Measurements from ENCODE around the gene GIMAP8.

GIMAP8 gene

DNA sequence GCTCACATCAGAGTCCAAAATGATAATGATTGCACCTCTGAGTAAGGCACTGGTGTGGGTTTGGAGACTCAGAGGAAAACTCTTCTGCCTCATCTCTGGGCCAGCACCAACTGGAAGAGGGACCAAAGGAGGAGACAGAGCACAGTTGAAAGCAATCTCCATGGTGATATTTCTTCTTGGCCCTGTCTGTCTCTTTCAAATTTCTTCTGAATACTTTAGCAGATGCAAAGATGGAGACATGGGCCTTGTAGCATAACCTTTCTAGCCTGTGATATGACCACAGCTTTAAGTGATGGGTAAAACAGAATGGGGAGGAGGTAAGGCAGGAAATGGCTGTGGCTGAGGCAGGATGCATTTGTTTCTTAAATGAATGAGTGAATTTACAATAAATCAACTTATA lies 52.1 kb downstream of the GIMAP8 start:
- Histone ChIP-seq H3K27me3 (ENCODE audit: insufficient read depth, low read length) (no peaks in the 10 kb centered on the region), H3K27ac (ENCODE audit: low read depth, low read length) (no peak overlapping the region), H3K4me3 (ENCODE audit: low read length) (no peak overlapping the region), H3K4me1 (ENCODE audit: insufficient read depth, low read length) (no peaks in the 10 kb centered on the region), H3K9me3 (ENCODE audit: insufficient read depth, low read depth, low read length) (no peaks in the 10 kb centered on the region), H3K36me3 (ENCODE audit: insufficient read depth, low read length) (no peaks in the 10 kb centered on the region), H3K9ac (ENCODE audit: low read depth, low read length) (no peak overlapping the region)

DNA sequence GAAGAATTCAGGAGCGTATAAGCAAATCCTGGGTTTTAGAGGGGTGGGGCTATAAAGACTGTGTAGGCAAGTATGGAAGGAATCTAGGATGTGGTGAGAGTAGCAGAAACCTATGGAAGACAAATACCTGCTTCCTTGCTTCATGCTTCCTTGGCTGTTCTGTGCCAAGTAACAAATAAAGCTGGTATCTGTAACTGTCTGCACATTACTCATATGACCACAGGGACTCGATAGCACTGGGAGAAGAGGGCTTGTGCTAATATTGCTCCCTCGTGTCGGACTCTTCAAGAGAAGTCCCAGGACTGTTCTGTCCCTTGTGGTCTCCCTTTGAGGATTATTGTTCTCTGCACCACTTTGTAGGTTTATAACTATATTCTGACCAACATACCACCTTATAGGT lies 52.7 kb downstream of the GIMAP8 start:
- WGBS: 93% methylated on average over 4 of the region's 4 CpGs
- Histone ChIP-seq H3K9me3 (ENCODE audit: insufficient read depth, low read depth, low read length) (no peaks in the 10 kb centered on the region), H3K9ac (ENCODE audit: low read depth, low read length) (no peak overlapping the region), H3K4me3 (ENCODE audit: low read length) (no peak overlapping the region), H3K27me3 (ENCODE audit: insufficient read depth, low read length) (no peaks in the 10 kb centered on the region), H3K36me3 (ENCODE audit: insufficient read depth, low read length) (no peaks in the 10 kb centered on the region), H3K27ac (ENCODE audit: low read depth, low read length) (no peak overlapping the region), H3K4me1 (ENCODE audit: insufficient read depth, low read length) (no peaks in the 10 kb centered on the region)

DNA sequence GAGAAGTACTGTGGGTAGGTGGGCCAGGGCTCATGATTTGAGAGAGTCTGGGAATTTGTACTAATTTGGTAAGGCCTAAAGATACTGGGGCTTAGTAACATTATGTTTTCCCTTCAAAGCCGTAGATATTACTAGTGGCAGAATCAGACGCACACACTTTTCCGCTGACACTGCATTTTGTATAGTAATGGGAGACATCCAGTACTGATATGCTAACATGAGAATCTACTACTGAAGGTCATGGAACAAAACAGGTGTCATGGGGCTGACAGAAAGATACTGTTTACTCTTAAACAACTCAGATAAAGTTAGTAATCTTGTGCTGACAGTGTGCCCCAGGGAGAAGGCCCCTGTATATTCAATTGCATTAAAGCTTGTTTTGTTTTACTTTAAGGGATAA lies 53.2 kb downstream of the GIMAP8 start:
- WGBS: 91% methylated on average over 3 of the region's 3 CpGs
- no peak overlapping the region for H3K4me3 ChIP-seq (ENCODE audit: low read length)
- no peaks in the 10 kb centered on the region for H3K9me3 ChIP-seq (ENCODE audit: insufficient read depth, low read depth, low read length)
- H3K9ac ChIP-seq (ENCODE audit: low read depth, low read length): no peak overlapping the region
- no peaks in the 10 kb centered on the region for H3K4me1 ChIP-seq (ENCODE audit: insufficient read depth, low read length)
- no peaks in the 10 kb centered on the region for H3K27me3 ChIP-seq (ENCODE audit: insufficient read depth, low read length)
- H3K27ac ChIP-seq (ENCODE audit: low read depth, low read length): no peak overlapping the region
- no peaks in the 10 kb centered on the region for H3K36me3 ChIP-seq (ENCODE audit: insufficient read depth, low read length)

DNA sequence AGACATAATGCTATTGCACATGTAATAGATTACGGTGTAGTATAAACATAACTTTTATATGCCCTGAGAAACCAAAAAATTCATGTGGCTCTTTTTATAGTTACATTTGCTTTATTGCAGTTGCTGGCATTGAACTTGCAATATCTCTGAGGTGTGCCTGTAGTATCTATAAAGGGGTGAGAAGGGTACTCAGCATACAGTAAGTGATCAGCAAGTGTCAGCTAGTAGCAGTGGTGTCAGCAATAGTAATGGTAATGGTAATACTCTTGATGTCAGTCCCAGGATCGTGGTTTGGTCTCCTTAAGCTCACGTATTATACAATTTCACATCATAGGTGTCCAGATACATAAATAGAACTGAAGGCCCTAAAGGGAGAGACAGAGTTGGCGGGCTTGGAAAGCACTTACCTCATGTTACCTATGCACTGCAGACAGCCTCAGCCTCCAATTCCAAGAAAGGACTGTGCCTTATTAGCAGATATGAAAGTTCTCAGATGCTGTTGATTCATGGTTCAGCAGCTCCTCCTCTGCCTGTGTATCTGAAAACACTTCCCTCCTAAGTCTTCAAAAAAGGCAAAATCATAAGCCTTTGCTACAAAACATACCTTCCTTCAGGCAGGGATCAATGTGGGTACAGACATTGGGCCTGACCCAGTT lies 57.6 kb downstream of the GIMAP8 start:
- Histone ChIP-seq H3K9ac (ENCODE audit: low read depth, low read length) (no peak overlapping the region), H3K36me3 (ENCODE audit: insufficient read depth, low read length) (no peaks in the 10 kb centered on the region), H3K4me1 (ENCODE audit: insufficient read depth, low read length) (no peaks in the 10 kb centered on the region), H3K4me3 (ENCODE audit: low read length) (no peak overlapping the region), H3K9me3 (ENCODE audit: insufficient read depth, low read depth, low read length) (no peaks in the 10 kb centered on the region), H3K27me3 (ENCODE audit: insufficient read depth, low read length) (no peaks in the 10 kb centered on the region), H3K27ac (ENCODE audit: low read depth, low read length) (no peak overlapping the region)
- WGBS: 100% methylated on average over 3 of the region's 4 CpGs

DNA sequence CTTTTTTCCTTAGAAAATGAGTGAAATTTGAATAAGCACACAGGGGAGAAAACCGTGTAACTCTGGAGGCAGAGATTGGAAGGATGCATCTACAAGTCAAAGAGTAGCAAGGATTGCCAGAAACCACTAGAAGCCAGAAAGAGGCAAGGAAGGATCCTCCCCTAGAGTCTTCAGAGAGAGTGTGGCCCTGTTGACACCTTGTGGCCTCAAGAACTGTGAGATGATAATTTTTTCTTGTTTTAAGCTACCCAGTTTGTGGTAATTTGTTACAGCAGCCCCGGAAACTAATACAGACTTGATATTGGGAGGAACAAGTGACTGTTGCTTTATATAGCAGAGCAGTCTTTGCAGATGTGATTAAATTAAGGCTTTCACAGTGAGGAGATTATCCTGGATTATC lies 60.6 kb downstream of the GIMAP8 start:
- no peaks in the 10 kb centered on the region for H3K27me3 ChIP-seq (ENCODE audit: insufficient read depth, low read length)
- 71% methylated on average over 2 of the region's 2 CpGs for WGBS
- H3K9ac ChIP-seq (ENCODE audit: low read depth, low read length): no peak overlapping the region
- H3K9me3 ChIP-seq (ENCODE audit: insufficient read depth, low read depth, low read length): no peaks in the 10 kb centered on the region
- H3K27ac ChIP-seq (ENCODE audit: low read depth, low read length): no peak overlapping the region
- H3K4me1 ChIP-seq (ENCODE audit: insufficient read depth, low read length): no peaks in the 10 kb centered on the region
- no peaks in the 10 kb centered on the region for H3K36me3 ChIP-seq (ENCODE audit: insufficient read depth, low read length)
- no peak overlapping the region for H3K4me3 ChIP-seq (ENCODE audit: low read length)

DNA sequence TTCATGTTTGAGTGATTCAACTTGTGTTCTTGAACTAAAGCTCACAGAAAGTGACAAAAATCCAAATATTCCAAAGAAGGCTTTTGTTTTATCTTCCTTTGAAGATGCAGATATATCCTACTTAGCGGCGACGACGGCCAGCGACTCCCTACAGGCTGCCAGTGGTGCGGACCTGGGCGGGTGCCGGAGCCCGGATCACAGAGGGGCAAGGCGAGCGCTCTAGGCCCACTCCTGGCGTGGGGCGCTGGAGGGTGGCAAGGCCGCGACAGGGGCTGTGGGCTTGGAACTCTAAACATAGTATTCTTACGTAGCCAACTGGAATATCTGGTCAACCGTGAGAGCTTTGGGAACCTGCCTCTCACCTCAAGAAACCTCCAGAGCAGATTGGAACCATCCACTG lies 63.3 kb downstream of the GIMAP8 start:
- H3K4me1 ChIP-seq (ENCODE audit: insufficient read depth, low read length): no peaks in the 10 kb centered on the region
- no peak overlapping the region for H3K9ac ChIP-seq (ENCODE audit: low read depth, low read length)
- no peaks in the 10 kb centered on the region for H3K9me3 ChIP-seq (ENCODE audit: insufficient read depth, low read depth, low read length)
- no peak overlapping the region for H3K4me3 ChIP-seq (ENCODE audit: low read length)
- H3K27me3 ChIP-seq (ENCODE audit: insufficient read depth, low read length): no peaks in the 10 kb centered on the region
- H3K36me3 ChIP-seq (ENCODE audit: insufficient read depth, low read length): no peaks in the 10 kb centered on the region
- WGBS: 96% methylated on average over 17 of the region's 17 CpGs
- H3K27ac ChIP-seq (ENCODE audit: low read depth, low read length): no peak overlapping the region

DNA sequence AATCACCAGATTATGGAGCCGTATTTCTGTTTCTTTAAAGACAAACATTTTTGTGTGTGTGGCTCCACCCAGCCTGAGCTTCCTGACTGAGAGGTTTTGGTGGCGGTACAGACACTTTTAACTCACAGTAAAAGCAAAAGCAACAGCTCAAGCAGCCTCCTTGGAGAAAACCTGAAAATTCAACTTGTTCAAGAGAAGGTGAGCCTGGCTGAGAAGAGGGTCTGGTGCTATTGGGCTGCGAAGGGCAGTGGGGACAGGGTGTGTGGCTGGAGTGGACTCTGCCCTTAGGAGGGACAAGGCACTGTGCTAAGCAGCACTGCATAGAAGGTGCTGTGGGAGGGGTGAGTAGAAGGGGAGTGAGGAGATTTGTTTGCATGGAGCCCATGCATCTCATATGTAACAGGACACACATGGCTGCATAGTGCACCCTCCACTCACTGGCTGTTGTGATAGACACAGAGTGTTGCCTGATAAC lies 64.4 kb downstream of the GIMAP8 start, which contains the start of gene GIMAP7:
TSS of gene GIMAP7 (plus strand) at position 125 of the 475 bp plus-strand sequence. CDS start 5,103 bp downstream, outside the sequence.
- no peak within 1 kb of the TSS for H3K9ac ChIP-seq (ENCODE audit: low read depth, low read length)
- no peak within 1 kb of the TSS for H3K27ac ChIP-seq (ENCODE audit: low read depth, low read length)
- WGBS: 89% methylated on average over 3 of the region's 3 CpGs

DNA sequence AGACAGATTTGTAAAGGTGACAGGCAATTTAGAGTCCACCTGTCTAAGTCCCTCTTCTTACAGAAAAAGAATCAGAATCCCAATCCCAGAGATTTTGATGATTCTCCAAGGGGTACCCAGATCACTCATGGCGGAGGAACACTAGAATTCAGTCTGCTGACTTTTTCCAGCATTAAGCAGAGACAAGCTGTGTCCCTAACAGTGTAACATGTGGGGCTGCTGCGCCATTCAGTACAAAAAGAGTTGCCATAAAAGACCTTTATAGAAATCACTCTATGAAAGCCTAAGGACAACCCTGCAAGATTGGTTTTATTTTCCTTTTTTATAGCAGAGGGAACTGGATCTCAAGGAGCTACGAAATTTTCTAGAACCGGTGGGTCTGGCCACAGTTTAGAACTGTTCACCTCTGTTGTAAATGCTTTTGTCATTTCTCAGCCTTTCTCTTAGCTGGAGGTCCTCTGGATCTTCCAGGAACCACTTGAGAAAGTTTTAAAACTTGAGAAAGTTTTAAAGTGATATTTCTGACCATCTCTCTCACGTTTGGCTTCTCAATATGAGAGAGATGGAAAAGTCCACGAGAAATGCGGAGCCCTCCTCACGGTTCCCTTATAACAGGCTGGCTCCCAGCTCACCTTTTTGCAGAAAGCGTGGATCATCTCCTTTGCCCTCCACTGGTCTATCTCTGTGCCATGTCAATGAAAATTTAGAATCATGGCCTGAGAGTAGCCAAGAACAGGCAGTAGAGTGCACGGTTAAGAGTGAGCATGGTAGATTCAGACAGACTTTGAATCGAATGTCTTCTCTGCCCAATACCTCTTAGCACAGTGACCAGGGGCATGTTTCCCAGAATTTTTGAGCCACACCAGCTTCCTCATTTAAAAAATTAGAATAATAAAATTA lies 65.1 kb downstream of the GIMAP8 start:
- Histone ChIP-seq H3K27ac (ENCODE audit: low read depth, low read length) (no peak overlapping the region), H3K4me3 (ENCODE audit: low read length) (no peak overlapping the region), H3K27me3 (ENCODE audit: insufficient read depth, low read length) (no peaks in the 10 kb centered on the region), H3K9me3 (ENCODE audit: insufficient read depth, low read depth, low read length) (no peaks in the 10 kb centered on the region), H3K4me1 (ENCODE audit: insufficient read depth, low read length) (no peaks in the 10 kb centered on the region), H3K36me3 (ENCODE audit: insufficient read depth, low read length) (no peaks in the 10 kb centered on the region), H3K9ac (ENCODE audit: low read depth, low read length) (no peak overlapping the region)
- WGBS: 93% methylated on average over 11 of the region's 11 CpGs

More for the DNA sequence above, 64.4 kb downstream of the GIMAP8 start, which contains the start of gene GIMAP7:
- no peaks in the 10 kb centered on the region for H3K27me3 ChIP-seq (ENCODE audit: insufficient read depth, low read length)
- H3K36me3 ChIP-seq (ENCODE audit: insufficient read depth, low read length): no peaks in the 10 kb centered on the region
- no peak within 1 kb of the TSS for H3K4me3 ChIP-seq (ENCODE audit: low read length)
- no peaks in the 10 kb centered on the region for H3K4me1 ChIP-seq (ENCODE audit: insufficient read depth, low read length)
- no peaks in the 10 kb centered on the region for H3K9me3 ChIP-seq (ENCODE audit: insufficient read depth, low read depth, low read length)

DNA sequence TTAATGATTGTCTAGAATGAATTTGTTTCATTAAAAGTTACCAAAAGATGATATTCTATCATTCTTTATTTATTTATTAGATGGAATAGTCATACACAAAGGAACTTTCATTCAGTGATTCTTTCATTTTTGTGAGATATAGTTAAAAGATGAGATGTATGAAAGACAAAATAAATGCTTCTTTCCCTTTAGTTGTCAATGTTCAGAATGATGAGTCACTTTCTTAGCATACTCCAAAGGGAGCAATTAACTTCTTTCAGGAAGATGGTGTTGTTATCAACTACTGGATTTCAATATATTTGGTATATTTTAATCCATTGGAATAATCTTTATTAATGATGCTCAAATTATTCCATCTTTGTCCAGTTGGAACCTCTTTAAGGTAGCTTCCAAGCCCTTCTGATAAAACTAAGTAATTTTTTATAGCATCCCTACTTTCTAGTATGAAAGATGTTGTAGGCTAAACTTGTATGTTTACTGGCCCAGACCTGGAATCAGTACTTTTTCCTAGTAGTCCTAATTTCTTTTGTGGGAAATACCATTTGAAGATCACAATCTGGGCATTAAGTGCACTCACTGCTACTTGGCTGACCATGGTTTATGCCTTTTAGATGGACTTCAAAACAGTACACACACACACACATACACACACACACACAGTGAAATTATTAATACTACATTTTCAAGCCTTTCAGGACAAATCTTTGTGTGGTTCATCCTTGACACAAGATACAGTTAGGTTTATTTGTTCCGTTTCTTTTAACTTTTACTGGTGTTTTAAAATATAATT lies 66.7 kb downstream of the GIMAP8 start:
- Histone ChIP-seq H3K4me1 (ENCODE audit: insufficient read depth, low read length) (0 out of 2 replicates have a peak, but pooled peaks cover 3% of the 10 kb centered on the region), H3K36me3 (ENCODE audit: insufficient read depth, low read length) (no peaks in the 10 kb centered on the region)
- no CpG with 5 or more reads among the region's 1 CpG for WGBS

DNA sequence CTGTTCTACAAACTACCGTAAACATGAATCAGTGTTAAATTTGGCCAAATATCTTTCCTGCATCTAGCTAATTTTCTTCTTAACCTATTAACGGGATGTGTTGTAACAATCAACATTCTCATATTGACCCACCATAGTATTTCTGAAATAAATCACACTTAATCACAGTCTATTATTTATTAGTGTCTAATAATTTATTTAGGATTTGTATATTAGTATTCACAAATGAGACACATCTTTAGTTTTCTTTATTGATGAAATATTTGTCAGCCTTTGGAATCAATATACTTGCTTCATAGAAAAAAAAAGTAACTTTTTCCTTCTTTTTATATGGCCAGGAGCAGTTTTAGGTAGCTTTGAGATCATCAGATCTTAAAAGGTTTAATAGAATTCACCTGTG lies 68.9 kb downstream of the GIMAP8 start:
- H3K27me3 ChIP-seq (ENCODE audit: insufficient read depth, low read length): no peaks in the 10 kb centered on the region
- H3K27ac ChIP-seq (ENCODE audit: low read depth, low read length): no peak overlapping the region
- H3K4me1 ChIP-seq (ENCODE audit: insufficient read depth, low read length): peaks cover 12% of the 10 kb centered on the region
- H3K4me3 ChIP-seq (ENCODE audit: low read length): no peak overlapping the region
- H3K36me3 ChIP-seq (ENCODE audit: insufficient read depth, low read length): no peaks in the 10 kb centered on the region
- H3K9me3 ChIP-seq (ENCODE audit: insufficient read depth, low read depth, low read length): no peaks in the 10 kb centered on the region
- H3K9ac ChIP-seq (ENCODE audit: low read depth, low read length): no peak overlapping the region
- 100% methylated on average over 2 of the region's 2 CpGs for WGBS

More for the DNA sequence above, 66.7 kb downstream of the GIMAP8 start:
- H3K27ac ChIP-seq (ENCODE audit: low read depth, low read length): no peak overlapping the region
- no peak overlapping the region for H3K4me3 ChIP-seq (ENCODE audit: low read length)
- no peak overlapping the region for H3K9ac ChIP-seq (ENCODE audit: low read depth, low read length)
- H3K9me3 ChIP-seq (ENCODE audit: insufficient read depth, low read depth, low read length): no peaks in the 10 kb centered on the region
- no peaks in the 10 kb centered on the region for H3K27me3 ChIP-seq (ENCODE audit: insufficient read depth, low read length)

DNA sequence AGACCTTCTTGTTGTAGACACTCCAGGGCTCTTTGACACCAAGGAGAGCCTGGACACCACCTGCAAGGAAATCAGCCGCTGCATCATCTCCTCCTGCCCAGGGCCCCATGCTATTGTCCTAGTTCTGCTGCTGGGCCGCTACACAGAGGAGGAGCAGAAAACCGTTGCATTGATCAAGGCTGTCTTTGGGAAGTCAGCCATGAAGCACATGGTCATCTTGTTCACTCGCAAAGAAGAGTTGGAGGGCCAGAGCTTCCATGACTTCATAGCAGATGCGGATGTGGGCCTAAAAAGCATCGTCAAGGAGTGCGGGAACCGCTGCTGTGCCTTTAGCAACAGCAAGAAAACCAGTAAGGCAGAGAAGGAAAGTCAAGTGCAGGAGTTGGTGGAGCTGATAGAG lies 69.7 kb downstream of the GIMAP8 start:
- Histone ChIP-seq H3K9ac (ENCODE audit: low read depth, low read length) (no peak overlapping the region), H3K9me3 (ENCODE audit: insufficient read depth, low read depth, low read length) (no peaks in the 10 kb centered on the region)
- WGBS: 89% methylated on average over 8 of the region's 8 CpGs

More for the DNA sequence above, 69.7 kb downstream of the GIMAP8 start:
- no peaks in the 10 kb centered on the region for H3K36me3 ChIP-seq (ENCODE audit: insufficient read depth, low read length)
- no peak overlapping the region for H3K27ac ChIP-seq (ENCODE audit: low read depth, low read length)
- no peak overlapping the region for H3K4me3 ChIP-seq (ENCODE audit: low read length)
- H3K4me1 ChIP-seq (ENCODE audit: insufficient read depth, low read length): peaks cover 13% of the 10 kb centered on the region
- H3K27me3 ChIP-seq (ENCODE audit: insufficient read depth, low read length): no peaks in the 10 kb centered on the region

All from HUES64 (cell line).